Mucosa of rectum (tissue), 2 donors: ENCODE data around the gene SLC9A9.

Source experiments
- H3K27ac ChIP-seq, 2 donors: one replicate each; pipeline ENCODE4 v1.7.0; 2013; ENCODE audit warnings: inconsistent platforms in 2 of 2, low read depth in 2 of 2, low read length in 2 of 2
- H3K27me3 ChIP-seq, 2 donors: one replicate each; pipeline ENCODE4 v1.7.0; 2013; ENCODE audit warnings: low read length in 2 of 2; ENCODE audit not compliant: control insufficient read depth in 2 of 2, insufficient read depth in 2 of 2
- H3K36me3 ChIP-seq, 2 donors: one replicate each; pipeline ENCODE4 v1.7.0; 2013; ENCODE audit warnings: low read length in 2 of 2; ENCODE audit not compliant: control insufficient read depth in 2 of 2, insufficient read depth in 2 of 2
- H3K4me1 ChIP-seq, 2 donors: one replicate each; pipeline ENCODE4 v1.7.0; 2013; ENCODE audit warnings: low read length in 2 of 2, mild to moderate bottlenecking in 1 of 2; ENCODE audit not compliant: control insufficient read depth in 2 of 2, insufficient read depth in 2 of 2
- H3K4me3 ChIP-seq, 2 donors: one replicate each; pipeline ENCODE4 v1.7.0; 2013; ENCODE audit warnings: low read length in 2 of 2
- H3K9ac ChIP-seq, 2 donors: one replicate each; pipeline ENCODE4 v1.7.0; 2013; ENCODE audit warnings: low read length in 2 of 2, low read depth in 1 of 2, mild to moderate bottlenecking in 1 of 2
- H3K9me3 ChIP-seq, 2 donors: one replicate each; pipeline ENCODE4 v1.7.0; 2013; ENCODE audit warnings: low read length in 2 of 2; ENCODE audit not compliant: control insufficient read depth in 2 of 2
- donor health status: healthy.
- donor health status: Normal muscosa, but diverticular disease.

SLC9A9 gene

DNA sequence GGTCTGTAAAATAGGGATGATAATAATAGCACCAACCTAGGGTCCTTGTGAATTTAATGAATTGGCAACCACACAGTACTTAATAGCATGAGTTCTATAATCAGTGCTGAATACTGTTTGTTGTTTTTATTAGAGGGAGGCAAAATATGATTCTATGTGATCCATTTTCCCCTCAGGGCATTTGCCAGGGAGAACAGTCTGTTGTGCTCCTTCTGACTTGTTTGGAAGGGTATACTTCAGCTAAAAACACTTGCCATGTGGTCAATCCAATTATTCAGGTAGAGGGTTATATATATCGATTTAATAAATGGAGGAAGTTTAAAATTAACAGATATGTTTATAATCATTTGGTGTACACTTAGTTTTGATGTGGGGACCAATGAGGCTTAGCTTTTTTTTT, 423.4 kb downstream of the SLC9A9 start:
- Histone ChIP-seq H3K36me3 (no peaks in the 10 kb centered on the region), H3K27me3 (no peaks in the 10 kb centered on the region), H3K4me3 (no peak overlapping the region), H3K9ac (no peak overlapping the region), H3K27ac (no peak overlapping the region), H3K4me1 (peaks cover 0 to 3% of the 10 kb centered on the region in 2 donors), H3K9me3 (no peaks in the 10 kb centered on the region)

DNA sequence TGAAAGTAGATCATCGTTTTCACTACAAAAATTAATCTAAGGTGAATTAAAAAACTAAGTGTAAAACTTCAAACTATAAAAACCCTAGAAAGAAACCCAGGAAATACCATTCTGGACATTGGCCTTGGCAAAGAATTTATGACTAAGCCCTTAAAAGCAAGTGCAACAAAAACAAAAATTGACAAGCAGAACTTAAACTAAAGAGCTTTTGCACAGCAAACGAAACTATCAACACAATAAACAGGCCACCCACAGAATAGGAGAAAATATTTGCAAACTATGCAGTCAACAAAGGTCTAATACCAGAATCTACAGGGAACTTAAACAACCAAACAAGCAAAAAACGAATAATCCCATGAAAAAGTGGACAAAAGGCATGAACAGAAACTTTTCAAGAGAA, 426.7 kb downstream of the SLC9A9 start:
- Histone ChIP-seq H3K9me3 (no peaks in the 10 kb centered on the region), H3K4me1 (no peaks in the 10 kb centered on the region), H3K4me3 (no peak overlapping the region), H3K27ac (no peak overlapping the region), H3K36me3 (no peaks in the 10 kb centered on the region), H3K27me3 (no peaks in the 10 kb centered on the region), H3K9ac (no peak overlapping the region)

DNA sequence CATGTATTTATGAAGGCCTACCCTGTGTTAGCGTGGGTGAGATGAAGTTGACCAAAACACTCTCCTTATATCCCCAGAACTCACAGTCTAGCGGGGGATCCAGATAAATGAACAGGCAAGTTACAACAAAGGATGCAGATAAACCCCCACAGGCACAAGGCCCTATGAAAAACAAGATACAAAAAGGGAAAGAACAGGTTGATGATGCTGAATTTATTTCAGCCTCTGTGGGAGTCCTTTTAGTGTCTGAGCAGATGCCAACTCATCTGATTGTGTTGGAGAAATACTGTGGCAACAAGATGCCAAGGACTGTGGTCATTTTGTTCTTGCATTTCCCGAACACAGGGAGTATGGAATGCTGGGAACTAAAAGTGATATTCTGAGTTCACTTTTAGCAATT, 428.7 kb downstream of the SLC9A9 start:
- H3K27ac ChIP-seq: no peak overlapping the region
- H3K9ac ChIP-seq: no peak overlapping the region
- H3K27me3 ChIP-seq: no peaks in the 10 kb centered on the region
- no peaks in the 10 kb centered on the region for H3K4me1 ChIP-seq
- H3K36me3 ChIP-seq: no peaks in the 10 kb centered on the region
- no peaks in the 10 kb centered on the region for H3K9me3 ChIP-seq
- H3K4me3 ChIP-seq: no peak overlapping the region

DNA sequence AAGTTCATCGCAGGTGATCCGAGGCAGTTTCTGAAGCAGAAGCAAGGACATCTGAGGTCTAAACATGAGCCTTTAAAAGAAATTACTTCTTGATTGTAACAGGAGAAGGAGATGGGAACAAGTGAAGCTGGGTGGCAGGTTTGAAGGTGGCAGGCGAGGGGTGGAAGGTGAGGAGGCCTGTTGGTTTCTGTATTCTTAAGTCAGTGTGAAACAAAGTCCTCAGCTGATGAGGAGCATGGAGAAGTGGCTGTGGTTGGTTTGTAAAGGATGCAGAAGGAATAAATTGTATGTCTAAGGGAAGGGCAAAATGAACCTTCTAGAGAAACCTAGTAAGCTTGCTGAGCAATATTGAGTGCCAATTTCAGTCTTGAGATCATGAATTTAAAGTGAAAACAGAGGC, 429.9 kb downstream of the SLC9A9 start:
- H3K36me3 ChIP-seq: no peaks in the 10 kb centered on the region
- H3K9me3 ChIP-seq: no peaks in the 10 kb centered on the region
- H3K4me1 ChIP-seq: no peaks in the 10 kb centered on the region
- H3K27me3 ChIP-seq: no peaks in the 10 kb centered on the region
- H3K9ac ChIP-seq: no peak overlapping the region
- H3K27ac ChIP-seq: no peak overlapping the region
- H3K4me3 ChIP-seq: no peak overlapping the region

DNA sequence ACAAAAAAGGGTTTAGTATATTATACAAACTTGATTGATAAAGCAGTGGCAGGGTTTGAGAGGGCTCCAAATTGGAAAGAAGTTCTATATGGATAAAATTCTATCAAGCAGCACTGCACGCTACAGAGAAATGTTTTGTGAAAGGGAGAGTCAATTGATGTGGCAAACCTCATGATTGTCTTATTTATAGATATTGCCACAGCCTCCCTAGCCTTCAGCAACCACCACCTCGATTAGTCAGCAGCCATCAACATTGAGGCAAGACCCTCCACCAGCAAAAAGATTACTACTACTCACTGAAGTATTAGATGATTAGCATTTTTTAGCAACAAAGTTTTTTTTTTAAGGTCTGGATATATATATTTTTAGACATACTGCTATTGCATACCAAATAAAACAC, 432.0 kb downstream of the SLC9A9 start:
- Histone ChIP-seq H3K27ac (no peak overlapping the region), H3K27me3 (no peaks in the 10 kb centered on the region), H3K9ac (no peak overlapping the region), H3K36me3 (no peaks in the 10 kb centered on the region), H3K4me1 (no peaks in the 10 kb centered on the region), H3K4me3 (no peak overlapping the region), H3K9me3 (no peaks in the 10 kb centered on the region)

DNA sequence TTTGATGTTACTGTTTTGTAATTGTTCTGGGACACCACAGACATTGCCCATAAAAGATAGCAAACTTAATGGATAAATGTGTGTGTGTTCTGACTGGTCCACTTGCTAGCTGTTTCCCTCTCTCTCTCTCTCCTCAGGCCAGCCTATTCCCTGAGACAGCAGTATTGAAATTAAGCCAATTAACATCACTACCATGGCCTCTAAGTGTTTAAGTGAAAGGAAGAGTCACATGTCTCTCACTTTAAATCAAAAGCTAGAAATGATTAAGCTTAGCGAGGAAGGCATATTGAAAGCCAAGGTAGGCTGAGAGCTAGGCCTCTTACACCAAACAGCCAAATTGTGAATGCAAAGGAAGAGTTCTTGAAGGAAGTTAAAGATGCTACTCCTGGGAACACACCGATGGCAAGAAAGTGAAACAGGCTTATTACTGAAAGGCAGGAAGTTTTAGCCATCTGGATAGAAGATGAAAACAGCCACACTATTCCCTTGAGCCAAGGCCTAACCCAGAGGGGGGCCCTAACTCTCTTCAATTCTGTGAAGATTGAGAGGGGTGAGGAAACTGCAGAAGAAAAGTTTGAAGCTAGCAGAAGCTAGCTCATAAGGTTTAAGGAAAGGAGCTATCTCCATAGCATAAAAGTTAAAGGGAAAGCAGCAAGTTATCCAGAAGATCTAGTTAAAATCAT, 433.6 kb downstream of the SLC9A9 start:
- no peaks in the 10 kb centered on the region for H3K27me3 ChIP-seq
- H3K9me3 ChIP-seq: no peaks in the 10 kb centered on the region

DNA sequence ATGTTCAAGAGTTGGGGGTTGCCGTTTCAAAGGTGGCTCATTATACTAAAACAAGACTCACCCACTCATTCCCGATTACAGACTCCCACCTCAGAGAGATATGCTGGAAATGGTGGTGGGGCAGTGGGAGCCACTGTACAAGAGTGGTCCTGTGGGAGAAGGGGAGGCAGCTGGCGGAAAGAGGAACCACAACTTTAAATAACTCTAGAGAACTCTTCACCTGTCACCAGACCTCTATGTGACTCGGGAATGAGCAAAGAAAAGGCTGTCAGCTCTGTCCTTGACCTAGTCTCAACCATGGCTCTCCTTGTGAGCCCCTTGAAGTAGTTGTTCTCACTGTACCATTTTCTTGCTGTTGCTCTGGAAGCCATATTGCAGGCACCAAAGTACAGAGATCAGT, 434.9 kb downstream of the SLC9A9 start:
- Histone ChIP-seq H3K4me1 (no peaks in the 10 kb centered on the region), H3K4me3 (no peak overlapping the region), H3K36me3 (no peaks in the 10 kb centered on the region), H3K27ac (no peak overlapping the region), H3K27me3 (no peaks in the 10 kb centered on the region), H3K9me3 (no peaks in the 10 kb centered on the region), H3K9ac (no peak overlapping the region)

More for the DNA sequence above, 433.6 kb downstream of the SLC9A9 start:
- H3K4me1 ChIP-seq: no peaks in the 10 kb centered on the region
- no peak overlapping the region for H3K9ac ChIP-seq
- no peaks in the 10 kb centered on the region for H3K36me3 ChIP-seq
- no peak overlapping the region for H3K27ac ChIP-seq
- no peak overlapping the region for H3K4me3 ChIP-seq

DNA sequence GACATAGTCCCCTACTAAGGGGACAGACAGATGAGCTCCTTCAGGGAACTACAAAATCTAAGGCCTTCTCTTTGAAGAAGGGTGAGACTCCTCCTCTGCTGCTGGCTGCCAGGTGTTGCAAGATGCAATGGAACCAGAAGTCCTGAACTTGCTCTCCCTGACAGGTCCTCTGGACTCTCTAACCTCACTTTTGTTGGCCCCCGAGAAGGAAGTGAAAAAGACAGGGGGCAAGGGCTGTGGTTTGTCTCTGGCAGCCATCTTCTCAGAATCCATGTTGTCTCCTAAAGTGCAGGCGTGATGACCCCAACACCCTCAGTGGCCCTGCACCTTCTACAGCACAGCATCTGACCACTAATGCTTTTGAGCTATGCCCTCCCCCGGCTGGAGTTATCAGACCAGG, 436.2 kb downstream of the SLC9A9 start:
- H3K36me3 ChIP-seq: no peaks in the 10 kb centered on the region
- no peak overlapping the region for H3K9ac ChIP-seq
- no peaks in the 10 kb centered on the region for H3K27me3 ChIP-seq
- H3K4me3 ChIP-seq: no peak overlapping the region
- no peaks in the 10 kb centered on the region for H3K9me3 ChIP-seq
- no peak overlapping the region for H3K27ac ChIP-seq
- no peaks in the 10 kb centered on the region for H3K4me1 ChIP-seq

DNA sequence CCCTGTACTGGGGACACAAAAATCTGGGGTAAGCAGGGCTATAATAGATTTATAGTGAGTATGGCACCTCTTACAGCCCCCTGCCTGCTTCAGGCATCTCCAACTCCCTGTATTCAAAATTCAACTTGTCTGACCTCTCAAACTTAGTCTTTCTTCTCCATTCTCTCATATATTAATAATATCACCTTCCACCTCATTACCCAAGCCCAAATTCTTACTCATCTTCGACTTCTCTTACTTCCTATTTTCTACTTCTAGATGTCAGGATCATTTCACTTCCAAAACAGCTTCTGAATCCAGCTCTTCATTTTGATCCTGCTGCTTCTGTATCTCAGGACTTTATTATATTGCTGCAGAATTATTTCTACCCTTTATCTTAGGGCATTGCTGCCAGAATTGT, 438.0 kb downstream of the SLC9A9 start:
- H3K27ac ChIP-seq: no peak overlapping the region
- H3K36me3 ChIP-seq: no peaks in the 10 kb centered on the region
- no peak overlapping the region for H3K9ac ChIP-seq
- H3K4me3 ChIP-seq: no peak overlapping the region
- no peaks in the 10 kb centered on the region for H3K27me3 ChIP-seq
- H3K9me3 ChIP-seq: no peaks in the 10 kb centered on the region
- H3K4me1 ChIP-seq: no peaks in the 10 kb centered on the region

DNA sequence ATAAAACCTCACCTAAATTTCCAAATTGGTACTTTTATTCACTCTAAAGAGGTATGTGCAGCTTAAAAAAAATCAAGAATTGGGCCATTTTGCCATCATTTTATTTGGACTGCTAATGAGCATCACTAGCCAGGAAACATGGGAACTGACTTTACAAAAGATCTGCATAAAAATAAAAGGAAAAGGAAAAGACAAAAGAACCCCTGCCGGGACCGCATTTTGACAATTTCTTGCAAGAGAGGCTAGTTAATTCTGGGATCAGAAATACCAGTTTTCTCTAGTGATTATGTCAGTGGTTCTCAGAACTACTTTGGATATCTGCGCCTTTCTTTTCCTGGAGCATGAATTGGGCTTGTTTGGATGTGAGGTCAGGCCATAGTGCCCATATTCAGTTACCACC, 439.5 kb downstream of the SLC9A9 start:
- Histone ChIP-seq H3K9ac (no peak overlapping the region), H3K27me3 (no peaks in the 10 kb centered on the region), H3K27ac (no peak overlapping the region), H3K4me1 (no peaks in the 10 kb centered on the region), H3K4me3 (no peak overlapping the region), H3K36me3 (no peaks in the 10 kb centered on the region), H3K9me3 (no peaks in the 10 kb centered on the region)

DNA sequence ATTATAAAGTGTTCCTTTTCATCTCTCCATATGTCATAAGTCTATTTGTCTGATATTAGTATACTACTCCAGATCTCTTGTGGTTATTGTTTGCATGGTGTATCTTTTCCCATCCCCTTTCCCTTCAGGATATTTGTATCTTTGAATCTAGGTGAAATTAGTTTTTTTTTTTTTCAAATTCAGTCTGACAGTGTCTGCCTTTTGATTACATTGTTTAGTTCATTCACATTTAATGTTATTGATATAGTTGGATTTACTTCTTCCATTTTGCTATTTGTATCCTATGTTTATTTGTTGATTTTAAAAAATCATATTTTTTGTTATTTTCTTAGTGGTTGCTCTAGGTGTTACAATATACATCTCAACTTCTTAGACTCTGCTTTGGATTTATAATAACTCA, 445.7 kb downstream of the SLC9A9 start:
- H3K4me1 ChIP-seq: no peaks in the 10 kb centered on the region
- H3K27ac ChIP-seq: no peak overlapping the region
- H3K4me3 ChIP-seq: no peak overlapping the region
- H3K9me3 ChIP-seq: no peaks in the 10 kb centered on the region
- no peaks in the 10 kb centered on the region for H3K27me3 ChIP-seq
- no peak overlapping the region for H3K9ac ChIP-seq
- H3K36me3 ChIP-seq: no peaks in the 10 kb centered on the region
